Choroid plexus epithelial cell (primary cell): ENCODE measurements around the gene CRISPLD2.

ENCODE experiments used
- DNase-seq: peaks from one replicate; pipeline ENCODE4 v3.0.0-alpha.2; 2010; ENCODE audit warnings: low read depth
- H3K4me3 ChIP-seq: 2 replicates; pipeline ENCODE4 v1.5.1; 2011; ENCODE audit warnings: low read depth, mild to moderate bottlenecking, control low read depth, low read length, moderate library complexity
- CTCF ChIP-seq: conservative IDR thresholded peaks from 2 replicates; pipeline ENCODE4 v1.5.1; 2011; ENCODE audit warnings: low read depth, mild to moderate bottlenecking, control low read depth, inconsistent platforms, low read length, moderate library complexity

The CRISPLD2 gene

GRCh38 chr16:84896847-84897246, 77.1 kb downstream of the CRISPLD2 start:
- no peak for TF ChIP-seq CTCF
- DNase-seq, result no peak
- no peak overlapping the region for H3K4me3 ChIP-seq

DNA sequence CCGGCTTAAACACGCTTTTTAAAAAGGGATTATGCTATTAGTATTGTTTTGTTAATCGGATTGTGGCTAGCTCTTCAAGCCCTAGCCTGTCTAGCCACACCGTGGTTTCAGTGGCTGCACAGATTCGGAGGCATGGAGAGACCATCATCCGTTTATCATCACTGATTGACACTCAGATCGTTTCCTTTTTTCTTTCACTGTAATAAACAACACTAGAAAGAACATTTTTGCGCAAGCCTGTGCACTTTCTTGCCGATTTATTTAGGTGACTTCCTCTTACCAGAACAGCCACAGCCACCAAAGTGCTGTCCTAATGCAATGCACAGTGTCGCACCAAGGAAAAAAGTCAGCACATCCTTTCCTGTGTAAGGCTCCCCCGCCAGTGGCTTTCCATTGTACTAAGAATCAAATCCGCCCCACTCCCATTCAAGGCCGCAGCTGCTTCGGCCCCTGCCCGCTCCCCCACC, 78.2 kb downstream of the CRISPLD2 start:
- TF ChIP-seq CTCF, result no peak
- no peak overlapping the region for H3K4me3 ChIP-seq
- DNase-seq, result no peak

DNA sequence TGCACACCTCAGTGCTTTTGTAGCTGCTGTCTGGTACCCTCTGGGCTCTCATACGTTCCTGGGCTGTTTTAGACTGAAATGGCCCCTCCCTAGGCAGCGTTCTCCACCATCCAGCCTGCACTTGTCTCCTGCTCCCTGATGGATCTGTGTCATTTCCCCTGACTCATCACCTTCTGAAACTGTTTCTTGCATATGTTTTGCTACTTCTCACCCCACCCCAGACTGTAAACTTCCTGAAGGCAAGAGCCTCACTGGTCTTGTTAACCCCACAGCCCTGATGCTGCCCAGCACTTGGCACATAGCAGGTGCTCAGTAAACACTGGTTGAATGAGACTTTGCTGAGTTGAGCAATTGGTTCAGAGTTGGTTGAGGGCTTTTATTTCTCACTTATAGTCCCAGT, 78.7 kb downstream of the CRISPLD2 start:
- H3K4me3 ChIP-seq, result no peak overlapping the region
- DNase-seq, result peak; percentile 20
- no peak for TF ChIP-seq CTCF

DNA sequence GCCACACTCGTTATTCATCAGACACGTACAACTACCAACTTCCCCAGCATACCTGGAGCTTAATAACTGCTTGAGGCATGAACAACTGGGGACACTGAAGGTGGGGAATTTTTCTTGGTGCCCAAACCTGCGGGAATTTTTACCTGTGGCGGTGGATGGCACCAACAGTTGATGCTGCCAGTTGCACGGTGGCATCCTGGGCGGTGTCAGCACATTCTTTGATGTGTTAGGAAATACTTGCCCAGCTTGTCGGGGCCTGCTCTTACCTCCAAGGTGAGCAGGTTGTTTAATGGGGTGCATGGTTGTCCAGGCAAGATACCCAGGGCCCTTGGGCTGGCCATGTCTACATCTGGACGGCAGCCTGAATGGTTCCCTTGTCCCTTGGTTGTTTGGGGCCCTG, 79.6 kb downstream of the CRISPLD2 start:
- no peak for DNase-seq
- H3K4me3 ChIP-seq, result no peak overlapping the region
- TF ChIP-seq CTCF, result no peak

DNA sequence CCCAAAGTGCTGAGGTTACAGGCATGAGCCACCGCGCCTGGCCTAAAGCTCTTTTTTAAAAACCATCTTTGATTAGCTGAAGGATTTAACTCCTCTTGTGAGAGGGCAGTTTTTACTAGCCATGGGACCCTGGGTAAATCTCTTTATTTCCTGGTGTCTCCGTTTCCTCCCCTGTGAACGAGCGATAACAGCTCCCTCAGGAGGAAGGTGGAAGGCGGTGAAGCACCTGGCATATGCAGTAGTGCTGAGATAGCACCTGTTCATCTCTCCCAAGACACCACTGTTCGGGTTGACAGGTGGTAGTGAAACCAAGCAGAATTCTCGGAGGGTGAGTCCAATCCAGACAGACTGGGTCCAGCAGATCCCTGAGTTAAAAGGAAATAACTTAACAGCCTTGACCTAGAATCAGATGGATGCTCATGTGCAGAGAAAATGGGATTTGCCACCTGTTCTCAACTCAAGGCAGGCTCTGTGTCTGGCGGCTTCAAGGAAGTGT, 86.2 kb downstream of the CRISPLD2 start:
- TF ChIP-seq CTCF, result no peak
- no peak for DNase-seq
- H3K4me3 ChIP-seq, result no peak overlapping the region

- no peak overlapping the region for H3K4me3 ChIP-seq
Measured at GRCh38 chr16:84907051-84907450, 87.3 kb downstream of the CRISPLD2 start.

More at GRCh38 chr16:84907051-84907450, 87.3 kb downstream of the CRISPLD2 start:
- no peak for TF ChIP-seq CTCF
- no peak for DNase-seq
